Measurements from ENCODE around the gene SMARCE1. TPM values are rescaled to one million over a fixed set of nuclear protein-coding genes. Genes with fewer than 3 reads are reported as not detected.

The SMARCE1 gene
- polyA plus RNA-seq, 1 donor from 2014 or later, result 248 TPM

DNA sequence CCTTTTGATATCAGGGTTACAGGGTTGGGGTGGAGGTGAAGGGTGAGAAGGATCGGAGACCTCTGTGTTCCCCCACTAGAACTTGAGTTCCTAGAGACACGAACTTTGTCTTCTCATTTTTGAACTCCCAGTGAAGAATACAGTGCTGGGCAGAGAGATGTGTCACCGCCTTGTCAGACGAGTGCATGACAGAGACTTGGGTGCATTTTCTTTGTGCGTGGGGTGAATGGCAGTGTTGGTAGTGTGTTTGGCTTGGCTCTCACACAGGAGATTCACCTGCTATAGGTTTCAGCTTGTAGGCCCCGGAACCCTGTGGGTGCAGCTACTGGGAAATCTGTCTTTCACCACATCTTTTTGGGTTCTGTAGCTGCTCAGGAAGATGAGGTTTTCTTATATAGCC is 42.3 kb downstream of the SMARCE1 start:
- Histone ChIP-seq H3K9me2 (ENCODE audit: insufficient read depth, low read length) (no peaks in the 10 kb centered on the region), H3K27ac (ENCODE audit: low read length) (no peak overlapping the region), H4K20me1 (ENCODE audit: insufficient read depth) (no peaks in the 10 kb centered on the region), H3K36me3 (ENCODE audit: insufficient read depth, low read length) (no peaks in the 10 kb centered on the region), H3K27me3 (ENCODE audit: insufficient read depth, low read depth, low read length) (no peaks in the 10 kb centered on the region), H3K9me3 (ENCODE audit: low read length) (no peaks in the 10 kb centered on the region), H3K9ac (ENCODE audit: low read length) (no peak overlapping the region), H2AFZ (ENCODE audit: low read depth, low read length) (no peak overlapping the region), H3K4me3 (ENCODE audit: low read length) (no peak overlapping the region), H3F3A (ENCODE audit: insufficient read depth, low read length, poor library complexity, severe bottlenecking) (no peaks in the 10 kb centered on the region), H3K4me2 (ENCODE audit: low read length) (no peak overlapping the region), H3K79me2 (replicated peaks; ENCODE audit: insufficient read depth, low read length) (no peaks in the 10 kb centered on the region)
- TF ChIP-seq EZH2 (IDR thresholded peaks at IDR 0.05; ENCODE audit: borderline replicate concordance, insufficient read depth, low read length, poor library complexity, severe bottlenecking), result no peak
- TF ChIP-seq MXI1 (conservative IDR thresholded peaks at IDR 0.05; ENCODE audit: poor library complexity, severe bottlenecking), result no peak
- no peak for TF ChIP-seq TAF1 (IDR thresholded peaks at IDR 0.05; ENCODE audit: low read depth)
- TF ChIP-seq, protein P1, sequence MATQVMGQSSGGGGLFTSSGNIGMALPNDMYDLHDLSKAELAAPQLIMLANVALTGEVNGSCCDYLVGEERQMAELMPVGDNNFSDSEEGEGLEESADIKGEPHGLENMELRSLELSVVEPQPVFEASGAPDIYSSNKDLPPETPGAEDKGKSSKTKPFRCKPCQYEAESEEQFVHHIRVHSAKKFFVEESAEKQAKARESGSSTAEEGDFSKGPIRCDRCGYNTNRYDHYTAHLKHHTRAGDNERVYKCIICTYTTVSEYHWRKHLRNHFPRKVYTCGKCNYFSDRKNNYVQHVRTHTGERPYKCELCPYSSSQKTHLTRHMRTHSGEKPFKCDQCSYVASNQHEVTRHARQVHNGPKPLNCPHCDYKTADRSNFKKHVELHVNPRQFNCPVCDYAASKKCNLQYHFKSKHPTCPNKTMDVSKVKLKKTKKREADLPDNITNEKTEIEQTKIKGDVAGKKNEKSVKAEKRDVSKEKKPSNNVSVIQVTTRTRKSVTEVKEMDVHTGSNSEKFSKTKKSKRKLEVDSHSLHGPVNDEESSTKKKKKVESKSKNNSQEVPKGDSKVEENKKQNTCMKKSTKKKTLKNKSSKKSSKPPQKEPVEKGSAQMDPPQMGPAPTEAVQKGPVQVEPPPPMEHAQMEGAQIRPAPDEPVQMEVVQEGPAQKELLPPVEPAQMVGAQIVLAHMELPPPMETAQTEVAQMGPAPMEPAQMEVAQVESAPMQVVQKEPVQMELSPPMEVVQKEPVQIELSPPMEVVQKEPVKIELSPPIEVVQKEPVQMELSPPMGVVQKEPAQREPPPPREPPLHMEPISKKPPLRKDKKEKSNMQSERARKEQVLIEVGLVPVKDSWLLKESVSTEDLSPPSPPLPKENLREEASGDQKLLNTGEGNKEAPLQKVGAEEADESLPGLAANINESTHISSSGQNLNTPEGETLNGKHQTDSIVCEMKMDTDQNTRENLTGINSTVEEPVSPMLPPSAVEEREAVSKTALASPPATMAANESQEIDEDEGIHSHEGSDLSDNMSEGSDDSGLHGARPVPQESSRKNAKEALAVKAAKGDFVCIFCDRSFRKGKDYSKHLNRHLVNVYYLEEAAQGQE (IDR thresholded peaks at IDR 0.05; ENCODE audit: borderline replicate concordance), result no peak
- TF ChIP-seq SMC3 (conservative IDR thresholded peaks at IDR 0.05; ENCODE audit: poor library complexity), result no peak
- no peak for TF ChIP-seq POLR2AphosphoS5 (IDR thresholded peaks at IDR 0.05)
- no peak for TF ChIP-seq EP300 (conservative IDR thresholded peaks at IDR 0.05; ENCODE audit: poor library complexity, severe bottlenecking)
- no peak for TF ChIP-seq CTCF (IDR thresholded peaks at IDR 0.05; ENCODE audit: poor library complexity, severe bottlenecking)
- TF ChIP-seq RAD21 (conservative IDR thresholded peaks at IDR 0.05), result no peak

DNA sequence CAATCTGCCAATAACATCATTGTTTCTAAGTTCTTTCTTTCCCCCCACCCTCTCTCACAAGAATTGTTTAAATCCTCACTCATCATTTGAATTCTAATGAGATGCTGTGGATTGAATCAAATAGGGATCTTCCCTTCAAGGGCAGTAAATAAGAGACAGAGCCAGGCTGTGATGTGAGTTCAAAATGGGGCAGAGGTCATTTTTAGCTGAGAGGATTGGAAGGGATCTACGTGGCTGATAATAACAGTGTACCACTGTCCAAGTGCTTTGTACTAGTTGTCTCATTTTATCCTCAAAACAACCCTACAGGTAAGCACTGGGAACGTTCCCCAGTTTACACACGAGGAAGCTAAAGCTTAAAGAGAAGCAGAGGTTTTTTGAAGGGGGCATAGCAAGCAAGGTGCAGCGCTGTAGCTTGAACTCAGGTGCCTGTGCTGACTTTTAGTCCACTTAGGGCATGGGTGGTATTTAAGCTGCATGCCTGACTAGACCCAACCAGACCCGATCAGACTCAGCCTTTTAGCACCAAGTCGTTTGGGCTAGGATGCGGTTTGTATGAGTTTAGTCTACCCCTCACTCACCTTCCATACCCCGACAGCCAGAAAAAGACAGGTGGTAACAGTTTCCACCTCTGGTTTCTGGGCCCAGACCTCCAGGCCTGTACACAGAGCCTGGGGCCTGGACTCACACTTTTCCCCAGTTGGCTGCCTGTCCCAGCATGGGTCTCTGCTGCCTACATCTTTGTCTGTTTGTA is 43.1 kb downstream of the SMARCE1 start:
- Histone ChIP-seq H3K36me3 (ENCODE audit: insufficient read depth, low read length) (no peaks in the 10 kb centered on the region), H3K4me2 (ENCODE audit: low read length) (no peak overlapping the region), H3K79me2 (replicated peaks; ENCODE audit: insufficient read depth, low read length) (no peaks in the 10 kb centered on the region), H3K9ac (ENCODE audit: low read length) (no peak overlapping the region), H3K4me3 (ENCODE audit: low read length) (no peak overlapping the region), H3K9me2 (ENCODE audit: insufficient read depth, low read length) (no peaks in the 10 kb centered on the region), H3F3A (ENCODE audit: insufficient read depth, low read length, poor library complexity, severe bottlenecking) (no peaks in the 10 kb centered on the region), H3K27ac (ENCODE audit: low read length) (no peak overlapping the region), H4K20me1 (ENCODE audit: insufficient read depth) (no peaks in the 10 kb centered on the region), H3K27me3 (ENCODE audit: insufficient read depth, low read depth, low read length) (no peaks in the 10 kb centered on the region), H3K9me3 (ENCODE audit: low read length) (no peaks in the 10 kb centered on the region), H2AFZ (ENCODE audit: low read depth, low read length) (no peak overlapping the region)
- TF ChIP-seq TAF1 (IDR thresholded peaks at IDR 0.05; ENCODE audit: low read depth) (no peak), CTCF (IDR thresholded peaks at IDR 0.05; ENCODE audit: poor library complexity, severe bottlenecking) (no peak), EZH2 (IDR thresholded peaks at IDR 0.05; ENCODE audit: borderline replicate concordance, insufficient read depth, low read length, poor library complexity, severe bottlenecking) (no peak), MXI1 (conservative IDR thresholded peaks at IDR 0.05; ENCODE audit: poor library complexity, severe bottlenecking) (no peak), RAD21 (conservative IDR thresholded peaks at IDR 0.05) (no peak), EP300 (conservative IDR thresholded peaks at IDR 0.05; ENCODE audit: poor library complexity, severe bottlenecking) (no peak), SMC3 (conservative IDR thresholded peaks at IDR 0.05; ENCODE audit: poor library complexity) (no peak), POLR2AphosphoS5 (IDR thresholded peaks at IDR 0.05) (no peak)
- TF ChIP-seq, protein P1 (IDR thresholded peaks at IDR 0.05; ENCODE audit: borderline replicate concordance), result no peak
